Suppressor macrophage (primary cell): Measurements from ENCODE around the gene PSMB3.

Experiments used
- DNase-seq, 4 experiments: peaks; one replicate each; pipeline ENCODE4 v3.0.0-alpha.2; 2020 to 2022

PSMB3 gene

GRCh38 chr17:38797158-38797490, 44.6 kb downstream of the PSMB3 start:
- peak in 3 of 4 experiments; percentile 40 for DNase-seq

- DNase-seq = no peak
Measured at GRCh38 chr17:38797828-38798227, 45.3 kb downstream of the PSMB3 start.

- peak; percentile 46 to 74 (median 60) for DNase-seq
Measured at GRCh38 chr17:38798614-38799500, 46.3 kb downstream of the PSMB3 start.

- peak; percentile 96 to 98 (median 98) for DNase-seq
Measured at GRCh38 chr17:38799501-38800236, 47.1 kb downstream of the PSMB3 start, which contains the start of gene PIP4K2B. PIP4K2B (minus strand) TSS chr17:38799556; CDS start chr17:38799424, 132 bp downstream.

GRCh38 chr17:38800237-38800760, 47.8 kb downstream of the PSMB3 start:
- DNase-seq = no peak

- DNase-seq = no peak
Measured at GRCh38 chr17:38809828-38810227, 57.3 kb downstream of the PSMB3 start.
